Measurements from ENCODE around the gene CLSTN2. TPM values are rescaled to one million over a fixed set of nuclear protein-coding genes. Genes with fewer than 3 reads are reported as not detected.

The CLSTN2 gene
- total RNA-seq, 1 experiment from 2014 or later = not detected

- Histone ChIP-seq H3K36me3 (ENCODE audit: low read depth) (no peaks in the 10 kb centered on the region), H3K4me3 (no peak overlapping the region), H3K9me3 (ENCODE audit: insufficient read depth, low read depth) (0 out of 2 replicates have a peak, but pooled peaks cover 14% of the 10 kb centered on the region), H3K4me1 (replicated peaks; ENCODE audit: insufficient read depth) (peaks cover 13% of the 10 kb centered on the region), H4K20me1 (ENCODE audit: insufficient read depth) (no peaks in the 10 kb centered on the region), H2AFZ (no peak overlapping the region), H3K79me2 (ENCODE audit: low read depth) (no peaks in the 10 kb centered on the region), H3K4me2 (no peak overlapping the region), H3K27me3 (ENCODE audit: insufficient read depth, low read depth) (no peaks in the 10 kb centered on the region), H3K27ac (no peak overlapping the region), H3K9me2 (ENCODE audit: insufficient read depth) (no peaks in the 10 kb centered on the region), H3F3A (ENCODE audit: insufficient read depth, low read depth) (no peaks in the 10 kb centered on the region)
- no TSS peak for BruUV-seq (replicated peaks)
- DNase-seq = no peak
- intact Hi-C loops (cut with micrococcal nuclease; ENCODE audit: unreplicated experiment) = no loop called here
- ChIA-PET POLR2A (ENCODE audit: unreplicated experiment) (no interaction called here), CTCF (no interaction called here)
- TF ChIP-seq EZH2 (IDR thresholded peaks at IDR 0.05; ENCODE audit: low read depth) (no peak), CTCF (conservative IDR thresholded peaks at IDR 0.05) (no peak)
These were observed 586.9 kb downstream of the CLSTN2 start for GRCh38 chr3:140521751-140522445.

DNA sequence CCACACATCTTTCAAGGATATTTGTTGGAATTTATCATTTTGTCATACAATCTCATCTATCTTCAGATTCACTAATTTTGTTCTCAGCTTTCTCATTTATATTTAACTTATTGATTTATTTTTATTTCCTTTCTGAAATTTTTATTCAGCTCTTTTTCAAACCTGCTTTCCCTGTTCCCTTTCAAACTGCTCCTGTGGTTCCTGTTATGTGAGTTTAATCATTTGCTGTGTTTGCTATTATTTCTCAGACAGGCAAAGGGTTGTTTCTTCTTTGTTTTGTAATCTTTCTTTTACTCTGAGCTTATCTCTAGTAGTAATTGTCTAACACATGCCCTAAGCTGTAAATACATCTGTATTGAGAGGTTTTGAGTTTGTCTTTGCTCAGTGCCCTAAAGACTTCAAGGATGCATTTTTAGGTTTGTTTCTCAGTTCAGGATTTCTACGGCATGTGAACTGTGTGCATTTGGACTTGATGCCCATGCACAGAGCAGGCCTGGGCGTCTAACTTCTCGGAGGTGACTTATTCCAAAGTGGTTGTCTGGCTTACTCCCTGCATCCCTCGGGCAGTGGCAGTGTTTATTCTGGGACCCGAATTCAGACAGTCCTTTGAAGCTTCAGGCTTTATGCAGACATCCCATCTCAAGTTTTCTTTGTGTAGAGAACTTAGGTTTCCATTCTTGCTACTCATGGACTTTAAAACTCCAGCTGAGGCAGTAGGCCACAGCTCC, 587.8 kb downstream of the CLSTN2 start:
- Histone ChIP-seq H3K4me1 (replicated peaks; ENCODE audit: insufficient read depth) (peaks cover 14% of the 10 kb centered on the region), H3K4me2 (no peak overlapping the region), H3K9me2 (ENCODE audit: insufficient read depth) (no peaks in the 10 kb centered on the region), H3K27me3 (ENCODE audit: insufficient read depth, low read depth) (no peaks in the 10 kb centered on the region), H3K79me2 (ENCODE audit: low read depth) (no peaks in the 10 kb centered on the region), H3F3A (ENCODE audit: insufficient read depth, low read depth) (no peaks in the 10 kb centered on the region), H3K36me3 (ENCODE audit: low read depth) (no peaks in the 10 kb centered on the region), H2AFZ (no peak overlapping the region), H4K20me1 (ENCODE audit: insufficient read depth) (no peaks in the 10 kb centered on the region), H3K9me3 (ENCODE audit: insufficient read depth, low read depth) (peaks cover 10% of the 10 kb centered on the region; the same call in 1 of the 2 replicates), H3K4me3 (no peak overlapping the region), H3K27ac (no peak overlapping the region)
- DNase-seq = no peak
- intact Hi-C loops (cut with micrococcal nuclease; ENCODE audit: unreplicated experiment) = no loop called here
- no peak for TF ChIP-seq CTCF (conservative IDR thresholded peaks at IDR 0.05)
- TF ChIP-seq EZH2 (IDR thresholded peaks at IDR 0.05; ENCODE audit: low read depth) = no peak
- POLR2A ChIA-PET (ENCODE audit: unreplicated experiment) = no interaction called here
- CTCF ChIA-PET = interaction anchor here (0.6 kb wide), 1 partner anchor 1258 kb away, joined by 9 read pairs; no protein-coding TSS in a partner anchor
- no TSS peak for BruUV-seq (replicated peaks)

GRCh38 chr3:140523600-140523999, 588.6 kb downstream of the CLSTN2 start:
- H3K36me3 ChIP-seq (ENCODE audit: low read depth) = no peaks in the 10 kb centered on the region
- POLR2A ChIA-PET (ENCODE audit: unreplicated experiment) = no interaction called here
- intact Hi-C loops (cut with micrococcal nuclease; ENCODE audit: unreplicated experiment) = no loop called here
- no peaks in the 10 kb centered on the region for H4K20me1 ChIP-seq (ENCODE audit: insufficient read depth)
- no TSS peak for BruUV-seq (replicated peaks)
- peaks cover 5% of the 10 kb centered on the region for H3F3A ChIP-seq (ENCODE audit: insufficient read depth, low read depth)
- H3K9me2 ChIP-seq (ENCODE audit: insufficient read depth) = no peaks in the 10 kb centered on the region
- H3K27me3 ChIP-seq (ENCODE audit: insufficient read depth, low read depth) = no peaks in the 10 kb centered on the region
- TF ChIP-seq EZH2 (IDR thresholded peaks at IDR 0.05; ENCODE audit: low read depth) (no peak), CTCF (conservative IDR thresholded peaks at IDR 0.05) (no peak)
- no peak overlapping the region for H3K27ac ChIP-seq
- peaks cover 14% of the 10 kb centered on the region for H3K4me1 ChIP-seq (replicated peaks; ENCODE audit: insufficient read depth)
- no peak overlapping the region for H2AFZ ChIP-seq
- peaks cover 10% of the 10 kb centered on the region; the same call in 1 of the 2 replicates for H3K9me3 ChIP-seq (ENCODE audit: insufficient read depth, low read depth)
- DNase-seq = no peak
- H3K4me2 ChIP-seq = no peak overlapping the region
- CTCF ChIA-PET = no interaction called here
- no peak overlapping the region for H3K4me3 ChIP-seq
- H3K79me2 ChIP-seq (ENCODE audit: low read depth) = no peaks in the 10 kb centered on the region

All from PC-9 (cell line).